Right atrium auricular region (tissue), 2 donors: Measurements from ENCODE around the gene GPX4. TPM values are rescaled to one million over a fixed set of nuclear protein-coding genes. Genes with fewer than 3 reads are reported as not detected.

Source experiments
- DNase-seq: peaks from one replicate; pipeline ENCODE4 v3.0.0-alpha.2; 2019; ENCODE audit warnings: low spot score
- H3K27ac ChIP-seq, 2 donors: fragments of 200-600 bp; sonication (generic); 1 replicate in 1 of 2; 2 replicates in 1 of 2; pipeline ENCODE4 v1.5.1; 2016 to 2019
- H3K27me3 ChIP-seq, 2 donors: fragments of 200-600 bp; sonication (generic); one replicate each; pipeline versions ENCODE4 v1.5.1 to v1.6.0; 2017 to 2019
- H3K36me3 ChIP-seq: fragments of 200-600 bp; sonication (generic); one replicate; pipeline ENCODE4 v1.5.1; 2016
- H3K4me1 ChIP-seq, 2 donors: fragments of 200-600 bp; sonication (generic); one replicate each; pipeline versions ENCODE4 v1.5.1 to v1.6.0; 2017 to 2019
- H3K4me3 ChIP-seq, 2 donors: fragments of 200-600 bp; sonication (generic); 1 replicate in 1 of 2; 2 replicates in 1 of 2; pipeline ENCODE4 v1.5.1; 2017 to 2019; ENCODE audit warnings: mild to moderate bottlenecking in 1 of 2, moderate library complexity in 1 of 2
- H3K9me3 ChIP-seq, 2 donors: fragments of 200-600 bp; sonication (generic); one replicate each; pipeline ENCODE4 v1.5.1; 2019
- total RNA-seq, 2 donors: library from RNA; depleted of rRNA; stranded (reverse); fragments of >200 nt; gene quantifications; one replicate each; pipeline ENCODE4 v1.1.0, GENCODE V29; 2016
- TF ChIP-seq, protein P1 (sequence below), 2 donors: fragments of 200-600 bp; sonication (generic); IDR thresholded peaks; one replicate each; pipeline ENCODE4 v1.5.1; 2019; ENCODE audit warnings: antibody characterized with exemption in 2 of 2

GPX4 gene
- total RNA-seq, 2 donors from 2014 or later = 404 to 529 TPM

DNA sequence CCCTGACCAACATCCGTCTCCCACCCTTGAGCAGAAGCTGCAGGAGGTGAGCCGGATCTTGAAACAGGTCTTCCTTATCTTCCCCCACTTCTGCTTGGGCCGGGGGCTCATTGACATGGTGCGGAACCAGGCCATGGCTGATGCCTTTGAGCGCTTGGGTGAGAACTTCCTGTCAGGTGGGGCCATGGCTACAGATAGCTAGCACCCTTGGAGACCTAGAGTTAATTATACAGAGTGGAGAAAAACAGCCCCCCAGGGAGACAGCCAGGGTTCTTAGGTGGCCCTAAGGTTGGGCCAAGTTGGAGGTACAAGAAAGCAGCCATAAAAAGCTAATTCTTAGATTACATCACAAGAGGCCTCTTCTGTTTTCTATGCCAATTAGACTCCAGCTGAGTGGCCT is 45.7 kb upstream of the GPX4 start:
- H3K36me3 ChIP-seq = no peaks in the 10 kb centered on the region
- H3K27ac ChIP-seq = no peak overlapping the region
- H3K9me3 ChIP-seq = peaks cover 20 to 48% of the 10 kb centered on the region in 2 donors

DNA sequence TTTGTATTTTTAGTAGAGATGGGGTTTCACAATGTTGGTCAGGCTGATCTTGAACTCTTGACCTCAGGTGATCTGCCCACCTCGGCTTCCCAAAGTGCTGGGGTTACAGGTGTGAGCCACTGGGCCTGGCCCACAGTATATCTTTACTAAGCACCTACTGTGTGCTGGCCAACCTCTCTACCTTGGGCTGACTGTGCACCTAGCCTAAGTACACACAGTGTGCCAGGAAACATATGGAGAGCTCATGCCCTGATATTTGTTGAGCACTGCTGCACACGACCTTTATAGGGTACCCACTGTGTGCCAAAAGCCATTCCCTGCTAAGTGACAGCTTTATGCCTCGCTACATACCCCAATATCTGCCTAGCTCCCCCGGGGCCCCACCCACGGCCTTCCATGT is 43.1 kb upstream of the GPX4 start:
- Histone ChIP-seq H3K36me3 (no peaks in the 10 kb centered on the region), H3K27ac (no peak overlapping the region), H3K4me3 (no peak overlapping the region), H3K27me3 (peaks cover 0 to 1% of the 10 kb centered on the region in 2 donors), H3K4me1 (peaks cover 0 to 12% of the 10 kb centered on the region in 2 donors), H3K9me3 (peaks cover 20 to 44% of the 10 kb centered on the region in 2 donors)
- TF ChIP-seq, protein P1, sequence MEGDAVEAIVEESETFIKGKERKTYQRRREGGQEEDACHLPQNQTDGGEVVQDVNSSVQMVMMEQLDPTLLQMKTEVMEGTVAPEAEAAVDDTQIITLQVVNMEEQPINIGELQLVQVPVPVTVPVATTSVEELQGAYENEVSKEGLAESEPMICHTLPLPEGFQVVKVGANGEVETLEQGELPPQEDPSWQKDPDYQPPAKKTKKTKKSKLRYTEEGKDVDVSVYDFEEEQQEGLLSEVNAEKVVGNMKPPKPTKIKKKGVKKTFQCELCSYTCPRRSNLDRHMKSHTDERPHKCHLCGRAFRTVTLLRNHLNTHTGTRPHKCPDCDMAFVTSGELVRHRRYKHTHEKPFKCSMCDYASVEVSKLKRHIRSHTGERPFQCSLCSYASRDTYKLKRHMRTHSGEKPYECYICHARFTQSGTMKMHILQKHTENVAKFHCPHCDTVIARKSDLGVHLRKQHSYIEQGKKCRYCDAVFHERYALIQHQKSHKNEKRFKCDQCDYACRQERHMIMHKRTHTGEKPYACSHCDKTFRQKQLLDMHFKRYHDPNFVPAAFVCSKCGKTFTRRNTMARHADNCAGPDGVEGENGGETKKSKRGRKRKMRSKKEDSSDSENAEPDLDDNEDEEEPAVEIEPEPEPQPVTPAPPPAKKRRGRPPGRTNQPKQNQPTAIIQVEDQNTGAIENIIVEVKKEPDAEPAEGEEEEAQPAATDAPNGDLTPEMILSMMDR (IDR thresholded peaks at IDR 0.05) = no peak
- no peak for DNase-seq

More for the DNA sequence above, 45.7 kb upstream of the GPX4 start:
- Histone ChIP-seq H3K4me3 (no peak overlapping the region), H3K27me3 (no peaks in the 10 kb centered on the region), H3K4me1 (no peaks in the 10 kb centered on the region)
- TF ChIP-seq, protein P1 (IDR thresholded peaks at IDR 0.05) = no peak
- no peak for DNase-seq

DNA sequence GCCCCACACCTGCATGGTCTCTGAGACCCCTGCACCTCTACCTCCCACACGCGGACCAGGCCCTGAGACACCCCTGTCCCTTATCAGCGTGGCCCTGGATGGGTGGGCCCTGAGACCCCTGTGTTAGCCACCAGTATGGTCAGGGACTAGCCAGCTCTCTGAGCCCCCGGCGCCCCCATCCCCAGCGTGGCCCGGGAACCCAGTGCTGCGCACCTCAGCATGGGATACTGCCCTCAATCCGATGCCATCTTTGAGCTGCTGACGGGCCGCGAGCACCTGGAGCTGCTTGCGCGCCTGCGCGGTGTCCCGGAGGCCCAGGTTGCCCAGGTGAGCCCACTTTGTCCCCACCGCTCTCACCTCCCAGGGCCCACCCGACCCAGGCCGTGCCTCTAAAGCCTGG is 41.8 kb upstream of the GPX4 start:
- TF ChIP-seq, protein P1 (IDR thresholded peaks at IDR 0.05) = no peak

DNA sequence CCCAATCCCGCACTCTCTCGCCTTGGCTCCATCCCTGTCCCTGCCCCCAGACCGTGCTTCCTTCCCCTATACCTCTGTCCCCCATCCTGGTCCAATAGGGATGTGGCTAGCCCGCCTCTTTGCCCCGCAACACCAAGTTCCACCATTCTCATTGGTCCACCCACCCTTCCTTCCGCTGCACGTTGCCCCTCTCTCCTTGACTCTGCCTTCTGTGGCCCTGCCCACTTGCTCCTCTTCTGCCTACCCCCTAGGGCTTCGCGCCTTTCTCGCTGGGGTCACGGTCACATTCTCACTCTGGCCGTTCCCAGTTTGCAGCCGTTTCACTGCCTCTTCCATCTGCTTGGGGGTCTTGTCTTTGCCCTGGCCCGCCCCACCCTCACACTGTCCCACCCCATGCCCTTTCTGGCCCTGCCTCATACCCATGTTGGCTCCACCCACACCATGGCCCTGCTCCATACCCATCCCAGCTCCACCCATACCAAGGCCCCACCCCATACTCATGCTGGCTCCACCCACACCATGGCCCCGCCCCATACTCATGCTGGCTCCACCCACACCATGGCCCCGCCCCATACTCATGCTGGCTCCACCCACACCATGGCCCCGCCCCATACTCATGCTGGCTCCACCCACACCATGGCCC is 41.3 kb upstream of the GPX4 start:
- peaks cover 7 to 27% of the 10 kb centered on the region in 2 donors for H3K9me3 ChIP-seq
- TF ChIP-seq, protein P1 (IDR thresholded peaks at IDR 0.05) = no peak
- H3K4me3 ChIP-seq = no peak overlapping the region
- peaks cover 5 to 17% of the 10 kb centered on the region in 2 donors for H3K27me3 ChIP-seq
- peaks cover 0 to 29% of the 10 kb centered on the region in 2 donors for H3K4me1 ChIP-seq
- DNase-seq = no peak
- H3K27ac ChIP-seq = no peak overlapping the region
- H3K36me3 ChIP-seq = no peaks in the 10 kb centered on the region

More for the DNA sequence above, 41.8 kb upstream of the GPX4 start:
- H3K27me3 ChIP-seq = peaks cover 0 to 12% of the 10 kb centered on the region in 2 donors
- peaks cover 12 to 32% of the 10 kb centered on the region in 2 donors for H3K9me3 ChIP-seq
- H3K4me3 ChIP-seq = no peak overlapping the region
- no peak overlapping the region for H3K27ac ChIP-seq
- peaks cover 0 to 23% of the 10 kb centered on the region in 2 donors for H3K4me1 ChIP-seq
- no peak for DNase-seq
- H3K36me3 ChIP-seq = no peaks in the 10 kb centered on the region

DNA sequence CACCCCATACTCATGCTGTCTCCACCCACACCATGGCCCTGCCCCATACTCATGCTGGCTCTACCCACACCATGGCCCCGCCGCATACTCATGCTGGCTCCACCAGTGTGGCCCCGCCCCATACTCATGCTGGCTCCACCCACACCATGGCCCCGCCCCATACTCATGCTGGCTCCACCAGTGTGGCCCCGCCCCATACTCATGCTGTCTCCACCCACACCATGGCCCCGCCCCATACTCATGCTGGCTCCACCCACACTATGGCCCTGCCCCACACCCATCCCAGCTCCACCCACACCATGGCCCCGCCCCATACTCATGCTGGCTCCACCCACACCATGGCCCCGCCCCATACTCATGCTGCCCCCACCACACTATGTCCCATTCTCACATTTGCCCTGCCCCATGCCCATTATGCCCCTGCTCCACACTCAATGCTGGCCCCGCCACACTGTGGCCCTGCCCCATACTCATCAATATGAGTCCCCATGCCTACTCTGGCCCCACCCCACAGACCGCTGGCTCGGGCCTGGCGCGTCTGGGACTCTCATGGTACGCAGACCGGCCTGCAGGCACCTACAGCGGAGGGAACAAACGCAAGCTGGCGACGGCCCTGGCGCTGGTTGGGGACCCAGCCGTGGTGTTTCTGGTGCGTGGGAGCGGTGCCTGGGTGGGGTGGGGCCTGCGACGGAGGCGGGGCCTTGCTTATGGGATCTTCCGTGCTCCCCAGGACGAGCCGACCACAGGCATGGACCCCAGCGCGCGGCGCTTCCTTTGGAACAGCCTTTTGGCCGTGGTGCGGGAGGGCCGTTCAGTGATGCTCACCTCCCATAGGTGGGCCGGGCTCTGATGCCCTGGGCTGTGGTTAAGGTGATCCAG is 40.5 kb upstream of the GPX4 start:
- no peak overlapping the region for H3K27ac ChIP-seq
- H3K27me3 ChIP-seq = peaks cover 7 to 17% of the 10 kb centered on the region in 2 donors
- H3K36me3 ChIP-seq = no peaks in the 10 kb centered on the region
- no peak overlapping the region for H3K4me3 ChIP-seq
- peaks cover 0 to 30% of the 10 kb centered on the region in 2 donors for H3K4me1 ChIP-seq
- H3K9me3 ChIP-seq = peaks cover 0 to 20% of the 10 kb centered on the region in 2 donors
- TF ChIP-seq, protein P1 (IDR thresholded peaks at IDR 0.05) = no peak
- no peak for DNase-seq
